Right lobe of liver (tissue), 6 donors: ENCODE measurements around the gene LYST. TPM values are rescaled to one million over a fixed set of nuclear protein-coding genes. Genes with fewer than 3 reads are reported as not detected.

Experiments
- ATAC-seq, 4 donors: fragments of 200-7000 bp; cut with Tn5 transposase; one replicate each; pipeline ENCODE4 v1.9.1; 2020; ENCODE audit warnings: mild to moderate bottlenecking in 4 of 4, moderate library complexity in 4 of 4
- DNase-seq, 3 donors: peaks; one replicate each; pipeline ENCODE4 v3.0.0-alpha.2; 2020
- H3K27ac ChIP-seq, 3 donors: fragments of 200-600 bp; one replicate each; pipeline ENCODE4 v1.8.0; 2022
- H3K27me3 ChIP-seq, 2 donors: fragments of 200-600 bp; one replicate each; pipeline ENCODE4 v1.8.0; 2022
- H3K36me3 ChIP-seq, 4 donors: fragments of 200-600 bp; sonication (generic) in 1 of 4; one replicate each; pipeline versions ENCODE4 v1.5.1 to v1.8.0; 2017 to 2022; ENCODE audit warnings: control low read depth in 1 of 4
- H3K4me1 ChIP-seq, 4 donors: fragments of 200-600 bp; sonication (generic) in 1 of 4; one replicate each; pipeline versions ENCODE4 v1.5.1 to v1.8.0; 2017 to 2022; ENCODE audit warnings: control low read depth in 1 of 4
- H3K4me3 ChIP-seq, 3 donors: fragments of 200-600 bp; one replicate each; pipeline ENCODE4 v1.8.0; 2022
- H3K9me3 ChIP-seq, 4 donors: fragments of 200-600 bp; sonication (generic) in 1 of 4; one replicate each; pipeline versions ENCODE4 v1.5.1 to v1.8.0; 2017 to 2022; ENCODE audit warnings: control low read depth in 1 of 4
- POLR2A ChIP-seq: fragments of 450-650 bp; IDR thresholded peaks from one replicate; pipeline ENCODE4 v1.6.1; 2017; ENCODE audit warnings: antibody characterized with exemption, mild to moderate bottlenecking
- WGBS: methylation state at CpG from one replicate; pipeline ENCODE4 v1.1.6; 2018; ENCODE audit warnings: low coverage, low lambda C conversion rate; ENCODE audit not compliant: insufficient coverage; ENCODE audit errors: missing lambda C conversion rate; 5-methylcytosine and 5-hydroxymethylcytosine counted together
- intact Hi-C, 2 donors: fragments of 100-400 bp; cut with DNase I; formaldehyde crosslinking; loops; one replicate each; pipeline versions ENCODE4 v1.11.2 to v1.14.1; 2022
- total RNA-seq, 6 experiments: library from RNA; depleted of rRNA in 2 of 6; stranded (reverse); fragments of >200 nt in 2 of 6; fragmentation: NEBNext Ultra II Directional in 3 of 6; extraction: Animal tissue kit (Norgen Biotek cat#: 25700) in 3 of 6; gene quantifications; one replicate each; pipeline versions ENCODE4 v1.1.0 to v1.2.4, GENCODE V29; 2016 to 2023
- TF ChIP-seq, protein P1 (sequence below), 4 donors: fragments of 200-600 bp in 3 of 4; fragments of 450-650 bp in 1 of 4; IDR thresholded peaks; one replicate each; pipeline versions ENCODE4 v1.5.1 to v1.8.0; 2016 to 2022; ENCODE audit warnings: antibody characterized with exemption in 4 of 4, mild to moderate bottlenecking in 2 of 4
- donor health status: DM: no; HTN: yes; CAD: no.
- donor health status: DM: no; HTN: no; CAD: no.
- donor health status: DM: no; HTN: no; CAD: no.
- donor health status: DM: no; HTN: yes; CAD: no.
- donor health status: DM: no; HTN: yes; CAD: no.

LYST gene
- total RNA-seq, 6 experiments from 2014 or later = 9.0 to 16.6 (median 12.5) TPM

DNA sequence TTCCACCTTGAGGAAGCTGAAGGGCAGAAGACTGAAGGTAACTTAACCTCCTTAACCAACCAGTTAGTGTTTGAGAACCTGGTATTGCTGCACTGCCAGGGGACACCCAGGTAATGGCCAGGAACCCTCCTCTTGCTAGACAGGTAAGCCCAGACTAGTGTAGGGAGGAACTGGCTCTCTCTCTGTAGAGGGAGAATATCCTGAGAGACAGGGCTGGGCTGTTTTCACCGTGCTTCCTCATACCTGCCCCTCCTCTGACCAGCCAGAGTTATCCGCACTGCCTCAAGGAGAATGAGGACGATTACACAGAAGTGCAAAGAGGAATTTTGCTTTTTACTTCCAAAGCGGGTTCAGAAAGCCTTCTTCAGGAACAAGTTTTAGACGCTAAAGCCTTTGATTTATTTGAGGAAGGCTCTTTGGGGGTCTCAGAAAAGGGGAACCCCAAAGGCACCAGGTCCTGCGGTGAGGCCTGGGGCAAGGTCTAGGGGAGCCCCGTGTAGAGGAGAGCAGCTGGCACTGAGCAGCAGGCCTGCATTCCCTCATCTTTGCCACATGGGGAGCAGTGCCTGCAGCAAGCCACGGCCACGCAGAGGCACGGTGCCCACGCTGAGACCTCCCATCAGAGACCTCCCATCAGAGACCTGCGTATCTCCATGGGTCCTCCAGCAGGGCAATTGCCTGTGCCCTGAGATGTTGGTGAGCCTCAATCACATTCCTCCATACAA, 230.6 kb downstream of the LYST start:
- no peak overlapping the region for H3K4me3 ChIP-seq
- ATAC-seq = no peak
- WGBS = 15% methylated on average over 2 of the region's 12 CpGs
- intact Hi-C loops = no loop called here
- no peaks in the 10 kb centered on the region for H3K36me3 ChIP-seq
- no peak overlapping the region for H3K27ac ChIP-seq
- no peaks in the 10 kb centered on the region for H3K27me3 ChIP-seq
- no peaks in the 10 kb centered on the region for H3K9me3 ChIP-seq
- DNase-seq = no peak
- no peak for TF ChIP-seq POLR2A
- TF ChIP-seq, protein P1, sequence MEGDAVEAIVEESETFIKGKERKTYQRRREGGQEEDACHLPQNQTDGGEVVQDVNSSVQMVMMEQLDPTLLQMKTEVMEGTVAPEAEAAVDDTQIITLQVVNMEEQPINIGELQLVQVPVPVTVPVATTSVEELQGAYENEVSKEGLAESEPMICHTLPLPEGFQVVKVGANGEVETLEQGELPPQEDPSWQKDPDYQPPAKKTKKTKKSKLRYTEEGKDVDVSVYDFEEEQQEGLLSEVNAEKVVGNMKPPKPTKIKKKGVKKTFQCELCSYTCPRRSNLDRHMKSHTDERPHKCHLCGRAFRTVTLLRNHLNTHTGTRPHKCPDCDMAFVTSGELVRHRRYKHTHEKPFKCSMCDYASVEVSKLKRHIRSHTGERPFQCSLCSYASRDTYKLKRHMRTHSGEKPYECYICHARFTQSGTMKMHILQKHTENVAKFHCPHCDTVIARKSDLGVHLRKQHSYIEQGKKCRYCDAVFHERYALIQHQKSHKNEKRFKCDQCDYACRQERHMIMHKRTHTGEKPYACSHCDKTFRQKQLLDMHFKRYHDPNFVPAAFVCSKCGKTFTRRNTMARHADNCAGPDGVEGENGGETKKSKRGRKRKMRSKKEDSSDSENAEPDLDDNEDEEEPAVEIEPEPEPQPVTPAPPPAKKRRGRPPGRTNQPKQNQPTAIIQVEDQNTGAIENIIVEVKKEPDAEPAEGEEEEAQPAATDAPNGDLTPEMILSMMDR (IDR thresholded peaks at IDR 0.05) = no peak
- H3K4me1 ChIP-seq = no peaks in the 10 kb centered on the region

DNA sequence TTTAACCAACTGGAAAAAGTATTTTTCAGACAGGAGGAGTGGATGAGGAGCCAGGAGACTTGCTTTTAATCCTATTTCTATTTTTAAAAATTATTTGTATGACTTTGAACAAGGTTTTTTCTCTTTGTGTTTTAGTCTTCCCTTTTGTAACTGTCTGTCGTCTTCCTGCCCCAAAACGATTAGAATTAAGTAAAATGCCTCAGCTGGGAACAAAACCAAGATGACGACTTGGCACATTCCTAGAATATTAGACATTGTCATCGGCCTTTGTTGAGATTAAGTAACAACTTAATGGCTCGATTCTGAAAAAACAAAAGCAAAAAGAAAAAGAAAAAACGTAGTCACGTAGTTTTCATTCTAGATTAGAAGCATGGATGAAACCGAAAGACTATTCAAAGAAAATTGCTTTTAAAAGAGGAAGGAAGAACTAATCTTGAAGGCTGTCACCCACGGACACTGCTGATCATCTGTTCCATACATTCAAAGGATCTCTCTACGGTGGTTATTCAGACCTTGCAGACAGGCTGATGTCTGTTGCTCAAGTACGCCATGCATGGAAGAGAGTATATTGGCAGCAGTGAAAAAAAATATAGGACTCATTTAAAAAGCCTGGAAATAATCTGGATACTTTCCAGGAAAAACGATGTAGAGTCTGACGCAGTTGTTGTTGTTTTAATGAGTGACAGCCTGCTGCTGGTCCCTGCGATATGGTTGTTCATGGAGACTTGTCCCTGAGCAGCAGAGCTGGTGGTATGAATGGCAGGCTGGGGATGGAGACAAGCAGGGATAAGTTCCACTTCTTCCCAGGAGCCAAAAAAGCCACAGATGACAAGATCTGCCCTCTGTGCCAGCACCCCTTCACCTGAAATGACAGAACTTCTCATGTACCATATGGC, 234.0 kb downstream of the LYST start:
- DNase-seq (no peak), ATAC-seq (no peak)
- intact Hi-C loops = no loop called here
- no peaks in the 10 kb centered on the region for H3K27me3 ChIP-seq
- H3K4me1 ChIP-seq = no peaks in the 10 kb centered on the region
- no peak overlapping the region for H3K27ac ChIP-seq
- no peaks in the 10 kb centered on the region for H3K36me3 ChIP-seq
- H3K4me3 ChIP-seq = no peak overlapping the region
- TF ChIP-seq POLR2A = no peak
- WGBS = 27% methylated on average over 14 of the region's 14 CpGs
- no peaks in the 10 kb centered on the region for H3K9me3 ChIP-seq

DNA sequence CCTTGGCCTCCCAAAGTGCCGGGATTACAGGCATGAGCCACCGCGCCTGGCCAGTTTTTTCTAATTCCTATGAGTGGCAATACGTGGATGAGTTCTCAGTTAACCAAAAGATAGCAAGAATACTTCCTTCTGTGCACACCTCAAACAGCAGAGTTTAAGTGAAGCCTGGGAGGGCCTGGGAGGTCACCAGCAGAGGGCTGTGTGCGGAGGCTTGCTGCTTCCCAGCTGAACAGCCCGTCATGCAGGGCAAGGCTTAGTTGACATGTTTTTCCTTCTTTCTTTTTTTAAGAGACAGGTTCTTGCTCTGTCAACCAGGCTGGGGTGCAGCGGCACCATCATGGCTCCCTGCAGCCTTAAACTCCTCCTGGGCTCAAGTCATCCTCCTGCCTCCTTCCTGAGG, 234.9 kb downstream of the LYST start:
- no peak for ATAC-seq
- Histone ChIP-seq H3K4me3 (no peak overlapping the region), H3K4me1 (no peaks in the 10 kb centered on the region)

DNA sequence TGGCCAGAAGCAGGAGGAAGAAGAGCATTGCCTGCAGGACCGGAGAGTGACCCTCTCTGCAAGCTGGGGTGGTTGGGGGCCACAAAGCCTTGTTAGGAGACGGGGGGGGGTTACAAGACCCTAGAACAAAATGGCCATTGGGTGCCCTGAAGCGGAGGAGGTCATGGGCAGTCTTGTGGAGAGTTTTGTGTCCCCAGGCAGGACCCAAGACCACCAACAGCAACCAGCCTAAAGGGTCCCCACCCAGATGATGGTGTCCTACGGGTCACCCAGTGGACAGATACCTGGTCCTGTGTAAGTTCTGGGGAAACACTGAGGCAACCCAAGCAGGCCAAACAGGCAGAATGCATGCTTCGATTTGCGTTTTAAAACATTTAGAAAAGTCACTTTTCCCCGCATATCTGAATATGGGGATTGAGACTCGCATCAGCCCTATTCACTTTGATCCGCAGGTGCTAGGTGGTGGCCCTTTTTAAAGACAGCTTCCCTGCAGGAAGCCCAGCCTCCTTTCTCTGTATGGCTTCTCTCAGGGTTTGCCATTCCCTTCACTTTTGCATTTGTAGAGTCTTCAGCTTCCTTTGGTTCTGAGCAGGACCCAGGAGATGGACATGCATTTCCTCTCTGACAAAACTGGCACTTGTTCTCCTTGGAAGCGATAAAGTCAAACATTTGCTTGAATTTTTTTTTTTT, 238.2 kb downstream of the LYST start:
- no peaks in the 10 kb centered on the region for H3K27me3 ChIP-seq
- ATAC-seq (no peak), DNase-seq (no peak)
- intact Hi-C loops = no loop called here
- no peak overlapping the region for H3K27ac ChIP-seq
- H3K9me3 ChIP-seq = no peaks in the 10 kb centered on the region
- H3K36me3 ChIP-seq = no peaks in the 10 kb centered on the region
- H3K4me3 ChIP-seq = no peak overlapping the region
- H3K4me1 ChIP-seq = no peaks in the 10 kb centered on the region
- no peak for TF ChIP-seq POLR2A
- TF ChIP-seq, protein P1 (IDR thresholded peaks at IDR 0.05) = no peak
- WGBS = 87% methylated on average over 4 of the region's 10 CpGs

More for the DNA sequence above, 234.9 kb downstream of the LYST start:
- intact Hi-C loops = no loop called here
- Histone ChIP-seq H3K27me3 (no peaks in the 10 kb centered on the region), H3K36me3 (no peaks in the 10 kb centered on the region), H3K9me3 (no peaks in the 10 kb centered on the region), H3K27ac (no peak overlapping the region)
- TF ChIP-seq POLR2A = no peak
- TF ChIP-seq, protein P1 (IDR thresholded peaks at IDR 0.05) = no peak
- DNase-seq = no peak
- WGBS = no CpG with 5 or more reads among the region's 7 CpGs
